Hepatic stellate cell (primary cell): ENCODE measurements around the gene TMC2.

ENCODE experiments used
- DNase-seq: peaks from one replicate; pipeline ENCODE4 v3.0.0; 2011; ENCODE audit warnings: low spot score

TMC2 gene

DNA sequence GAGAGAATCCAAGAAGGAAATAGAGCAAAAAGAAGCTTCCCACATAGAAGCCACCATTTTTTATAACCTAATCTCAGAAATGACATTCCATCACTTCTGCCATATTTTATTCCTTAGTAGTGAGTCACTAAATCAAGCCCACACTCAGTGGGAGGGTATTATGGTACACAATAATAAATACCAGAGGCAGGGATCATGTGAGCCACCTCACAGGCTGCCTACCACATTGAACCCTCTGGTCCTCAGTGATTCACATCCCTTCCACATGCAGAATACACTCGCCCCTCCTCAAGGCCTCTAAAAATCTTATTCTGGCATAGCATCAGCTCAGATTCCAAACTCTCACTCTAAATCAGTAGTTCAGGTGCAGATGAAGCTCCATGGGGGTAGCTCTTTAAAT lies 49.4 kb downstream of the TMC2 start:
- DNase-seq: peak; percentile 35

DNA sequence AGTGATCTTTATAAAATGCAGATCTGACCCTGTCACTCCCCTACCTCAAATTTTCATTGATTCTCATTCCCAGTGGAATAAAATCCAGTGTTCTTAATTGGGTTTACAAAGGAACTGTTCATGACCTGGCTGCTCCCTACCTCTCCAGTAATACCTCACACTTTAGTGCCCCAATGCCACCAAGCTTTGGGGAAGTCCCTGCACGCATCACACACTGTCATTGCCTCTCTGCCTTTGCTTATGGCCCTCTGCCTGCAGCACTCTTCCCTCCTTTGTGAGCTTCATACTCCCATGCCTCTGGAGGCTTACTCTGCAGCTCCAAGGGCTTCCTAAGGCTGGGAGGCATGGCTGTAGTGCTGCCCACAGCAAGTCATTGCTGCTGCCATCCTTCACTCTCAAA lies 57.4 kb downstream of the TMC2 start:
- no peak for DNase-seq

DNA sequence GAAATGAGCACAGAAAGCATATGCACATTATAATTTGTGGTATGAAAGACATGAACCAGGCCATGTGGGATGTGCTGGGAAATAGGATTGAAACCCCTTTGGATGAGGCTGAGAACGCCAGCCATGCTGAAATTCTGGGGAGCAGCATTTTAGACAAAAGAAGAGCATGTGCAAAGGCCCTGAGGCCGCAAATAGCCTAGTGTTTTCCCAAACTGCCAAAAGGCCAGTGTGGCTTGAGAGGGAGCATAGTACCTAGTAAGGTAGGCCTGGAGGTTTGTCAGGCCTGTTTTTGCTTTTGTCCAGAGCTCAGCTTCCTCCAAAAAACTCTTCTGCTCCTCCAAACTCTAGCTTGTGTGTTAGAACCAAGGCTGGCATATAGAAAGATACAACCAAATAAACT lies 58.7 kb downstream of the TMC2 start:
- no peak for DNase-seq

DNA sequence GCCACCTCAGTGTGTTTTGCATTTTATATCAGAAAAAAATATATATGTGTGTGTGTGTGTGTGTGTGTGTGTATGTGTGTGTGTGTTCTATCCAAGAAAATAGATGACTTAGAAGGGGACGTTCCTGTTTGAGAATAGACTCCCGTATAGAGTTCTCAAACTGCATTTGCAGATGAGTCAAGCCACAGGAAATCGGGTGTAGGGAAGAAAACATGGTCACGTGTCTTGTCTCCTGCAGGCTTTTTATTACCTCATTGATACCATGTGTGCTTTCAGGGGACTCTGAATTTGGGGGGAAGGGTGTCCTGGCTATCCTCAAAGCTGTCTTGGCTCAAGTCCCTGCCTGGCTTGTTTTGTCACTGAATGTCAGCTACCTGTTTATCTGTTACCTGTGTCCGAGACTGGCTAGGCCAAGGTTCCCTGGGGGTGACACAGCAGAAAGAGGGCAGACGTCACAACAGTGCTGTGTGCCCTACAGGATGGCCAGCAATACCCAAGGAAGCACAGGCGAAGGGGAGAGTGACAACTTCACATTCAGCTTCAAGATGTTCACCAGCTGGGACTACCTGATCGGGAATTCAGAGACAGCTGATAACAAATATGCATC lies 60.4 kb downstream of the TMC2 start:
- DNase-seq: no peak

DNA sequence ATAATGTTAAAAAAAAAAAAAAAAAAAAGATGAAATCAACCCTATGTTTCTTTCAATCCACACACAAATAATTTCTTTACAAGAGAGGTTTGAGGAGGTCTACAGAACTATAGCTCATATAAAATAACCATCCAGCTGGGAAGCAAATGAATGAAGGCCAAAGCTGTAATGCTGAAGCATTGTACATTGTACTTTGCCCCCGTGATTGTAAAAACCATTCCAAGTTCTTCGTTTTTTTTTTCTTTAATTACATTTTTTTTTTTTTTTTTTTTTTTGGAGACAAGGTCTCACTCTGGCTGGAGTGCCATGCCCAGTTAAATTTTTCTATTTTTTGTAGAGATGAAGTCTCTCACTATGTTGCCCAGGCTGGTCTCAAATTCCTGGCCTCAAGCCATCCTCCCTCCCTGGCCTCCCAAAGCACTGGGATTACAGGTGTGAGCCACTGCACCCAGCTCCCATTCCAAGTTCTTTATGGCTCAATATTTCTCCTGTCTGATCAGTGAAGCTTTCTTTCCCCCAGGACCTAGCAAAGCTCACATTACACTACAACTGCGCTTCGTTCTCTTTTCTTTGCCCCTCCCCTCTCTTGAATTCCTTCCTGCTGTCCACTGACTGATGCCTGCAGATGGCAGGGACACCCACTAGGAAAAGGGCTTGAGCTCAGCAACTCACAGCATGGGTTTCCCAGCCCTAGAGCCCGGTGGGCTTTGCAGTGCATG lies 63.1 kb downstream of the TMC2 start:
- no peak for DNase-seq

DNA sequence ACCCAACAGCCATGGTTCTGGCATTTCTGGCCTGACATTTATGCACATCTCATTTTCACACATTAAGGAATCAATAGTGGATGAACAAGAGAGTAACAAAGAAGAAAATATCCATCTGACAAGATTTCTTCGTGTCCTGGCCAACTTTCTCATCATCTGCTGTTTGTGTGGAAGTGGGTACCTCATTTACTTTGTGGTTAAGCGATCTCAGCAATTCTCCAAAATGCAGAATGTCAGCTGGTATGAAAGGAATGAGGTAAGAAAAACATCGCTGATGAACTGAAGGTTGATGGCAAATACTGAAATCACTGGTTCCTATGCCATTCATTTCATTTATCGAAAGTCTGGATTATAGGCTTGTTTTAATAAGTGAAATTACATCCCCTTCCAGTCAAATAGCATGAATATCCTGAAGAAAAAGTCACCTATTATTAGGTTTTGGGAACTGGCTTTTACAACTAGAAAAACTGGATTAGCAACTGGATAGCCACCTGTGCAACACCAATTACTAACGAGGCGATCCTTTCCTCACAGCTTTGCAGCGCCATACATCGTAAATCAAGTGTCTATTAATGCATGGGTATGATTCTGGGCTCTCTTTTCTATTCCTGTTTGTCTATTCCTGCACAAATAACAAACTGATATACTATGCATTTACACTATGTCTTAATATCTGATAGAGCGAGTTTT lies 65.8 kb downstream of the TMC2 start:
- DNase-seq: no peak

DNA sequence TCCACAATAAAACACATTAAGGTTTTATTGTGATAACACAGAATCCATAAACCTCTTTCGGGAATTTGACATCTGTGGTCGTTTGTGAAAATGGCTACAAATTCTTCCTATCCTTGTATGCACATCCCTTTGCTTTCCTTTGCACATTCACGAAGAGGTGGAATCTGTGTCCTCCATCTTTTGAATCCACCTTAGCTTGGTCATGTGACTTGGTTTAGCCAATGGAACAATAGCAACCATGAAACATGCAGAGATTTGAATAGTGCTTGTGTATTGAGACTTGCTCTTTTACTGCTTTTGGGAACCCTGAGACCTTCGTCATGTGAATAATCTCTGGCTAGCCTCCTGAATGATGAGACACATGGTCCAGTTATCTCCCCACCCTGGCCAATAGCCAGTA lies 66.4 kb downstream of the TMC2 start:
- DNase-seq: no peak

DNA sequence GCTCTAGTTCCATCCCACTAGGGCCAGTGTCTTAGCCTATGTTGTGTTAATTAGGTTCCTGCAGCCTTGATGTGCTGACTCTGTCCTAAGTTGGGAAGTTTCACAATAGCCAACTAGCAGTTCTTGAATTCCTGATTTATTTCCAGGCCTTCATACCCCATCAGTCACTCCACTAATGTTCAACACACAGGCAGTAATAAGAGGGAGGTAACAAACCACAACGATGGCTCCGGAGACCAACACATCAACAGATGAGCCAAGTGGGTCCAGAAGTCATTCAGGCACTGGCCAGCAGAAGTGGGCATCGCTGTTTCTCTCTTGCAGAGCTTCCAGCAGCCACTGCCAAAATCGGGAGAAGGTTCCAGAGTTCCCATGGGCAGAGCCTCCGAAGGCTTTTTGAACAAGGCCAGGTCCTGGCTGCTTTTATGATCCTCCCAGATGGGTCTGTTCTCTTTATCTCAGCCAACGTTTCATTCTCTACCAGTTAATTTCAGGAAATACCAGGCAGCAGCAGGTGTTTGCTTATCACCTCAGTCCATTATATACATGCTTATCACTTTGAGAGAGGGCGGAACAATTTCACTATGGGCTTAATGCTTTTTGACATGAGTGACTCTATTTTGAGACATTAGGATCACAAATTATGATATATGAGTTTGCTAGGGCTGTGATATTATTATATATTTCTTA lies 67.6 kb downstream of the TMC2 start:
- DNase-seq: no peak

DNA sequence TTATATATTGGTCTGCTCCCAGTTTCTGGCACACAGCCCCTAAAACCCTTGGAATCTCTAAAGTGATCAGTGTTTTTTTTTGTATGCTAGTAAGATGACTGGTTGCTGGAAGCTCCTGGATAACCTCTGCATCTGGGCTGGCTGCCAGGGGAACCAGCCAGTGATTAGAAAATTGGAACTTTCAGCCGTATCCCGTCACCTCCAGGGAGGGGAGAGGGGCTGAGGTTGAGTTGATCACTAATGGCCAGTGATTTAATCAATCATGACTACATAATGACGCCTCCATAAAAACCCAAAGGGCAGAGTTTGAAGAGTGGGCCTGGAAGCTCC lies 68.1 kb downstream of the TMC2 start:
- no peak for DNase-seq

DNA sequence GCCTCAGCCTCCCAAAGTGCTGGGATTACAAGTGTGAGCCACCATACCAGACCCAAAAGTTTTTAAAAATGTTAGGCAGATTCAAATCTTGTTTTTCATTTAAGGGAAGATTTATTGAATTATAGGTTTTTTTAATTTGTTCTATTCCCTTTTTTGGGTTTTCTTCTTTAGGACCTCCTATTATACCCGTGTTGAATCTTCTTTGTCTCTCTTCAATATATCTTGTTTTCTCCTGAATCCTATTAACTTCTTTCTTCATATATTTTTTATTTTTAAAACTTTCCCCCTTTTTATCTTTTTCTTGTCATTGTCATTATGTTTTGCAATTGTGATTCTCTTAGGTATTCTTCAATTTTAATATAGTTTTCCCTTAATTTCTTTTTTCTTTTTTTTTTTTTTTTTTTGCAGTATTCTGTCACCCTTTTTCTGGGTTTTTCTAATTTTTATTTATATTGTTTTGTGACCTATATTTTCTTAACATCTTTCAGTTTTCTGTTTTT lies 70.2 kb downstream of the TMC2 start:
- DNase-seq: no peak

DNA sequence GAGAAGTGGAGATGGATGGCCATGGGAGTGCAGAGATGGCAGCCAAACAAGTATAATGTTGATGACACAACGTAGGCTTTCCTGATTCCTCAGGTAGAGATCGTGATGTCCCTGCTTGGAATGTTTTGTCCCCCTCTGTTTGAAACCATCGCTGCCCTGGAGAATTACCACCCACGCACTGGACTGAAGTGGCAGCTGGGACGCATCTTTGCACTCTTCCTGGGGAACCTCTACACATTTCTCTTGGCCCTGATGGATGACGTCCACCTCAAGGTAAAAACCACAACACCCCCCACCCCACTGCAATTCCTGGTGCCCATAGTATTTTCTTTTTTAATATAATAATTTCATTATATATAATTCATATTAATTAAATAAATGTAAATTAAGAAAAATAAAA lies 74.0 kb downstream of the TMC2 start:
- no peak for DNase-seq

DNA sequence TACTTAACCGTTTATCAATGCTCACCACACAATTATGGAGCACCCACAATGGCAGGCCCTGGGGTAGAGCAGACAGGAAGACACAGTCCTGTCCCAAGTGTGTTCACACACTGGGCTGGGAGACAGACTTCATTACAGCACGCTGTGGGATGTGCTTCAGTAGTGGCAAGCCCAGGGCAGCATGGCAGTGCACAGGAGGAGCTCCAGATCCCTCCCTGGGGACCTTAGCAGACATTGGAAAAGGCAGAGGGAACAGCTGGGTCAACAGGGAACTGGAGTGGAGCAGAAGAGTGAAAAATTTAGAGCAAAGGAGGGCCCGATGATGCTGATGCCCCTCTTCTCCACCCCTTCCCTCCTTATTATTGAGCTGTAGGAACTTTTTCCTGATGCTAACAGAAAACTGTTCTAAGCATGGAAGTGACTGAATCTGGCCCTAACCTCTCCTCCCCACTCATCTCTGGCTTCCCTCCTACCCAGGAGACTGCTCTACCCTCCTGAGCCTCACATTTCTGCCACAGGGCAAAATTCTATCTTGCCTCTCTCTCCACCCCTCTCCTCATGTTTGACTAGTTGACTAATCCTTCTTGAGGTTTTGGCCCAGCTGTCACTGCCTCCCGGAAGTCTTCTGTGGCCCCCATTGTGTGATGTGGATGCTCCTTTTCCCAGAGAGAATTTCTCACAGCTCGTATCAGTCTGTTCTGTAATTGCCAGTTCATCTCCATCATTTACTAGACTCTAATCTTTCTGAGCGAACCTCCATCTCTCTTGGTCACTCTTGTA lies 74.8 kb downstream of the TMC2 start:
- DNase-seq: no peak

DNA sequence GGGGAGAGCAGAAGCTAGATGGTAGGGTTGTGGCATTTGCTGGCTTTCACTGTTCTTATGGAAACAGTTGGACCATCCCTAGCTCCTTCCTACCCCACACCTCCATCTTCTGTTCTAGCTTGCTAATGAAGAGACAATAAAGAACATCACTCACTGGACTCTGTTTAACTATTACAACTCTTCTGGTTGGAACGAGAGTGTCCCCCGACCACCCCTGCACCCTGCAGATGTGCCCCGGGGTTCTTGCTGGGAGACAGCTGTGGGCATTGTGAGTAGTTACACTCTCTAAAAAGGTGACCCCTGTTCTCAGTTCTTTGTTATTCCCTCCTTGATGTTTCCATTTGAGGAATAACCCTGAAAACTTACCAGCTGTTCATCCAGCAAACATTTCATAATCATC lies 75.7 kb downstream of the TMC2 start:
- DNase-seq: no peak

DNA sequence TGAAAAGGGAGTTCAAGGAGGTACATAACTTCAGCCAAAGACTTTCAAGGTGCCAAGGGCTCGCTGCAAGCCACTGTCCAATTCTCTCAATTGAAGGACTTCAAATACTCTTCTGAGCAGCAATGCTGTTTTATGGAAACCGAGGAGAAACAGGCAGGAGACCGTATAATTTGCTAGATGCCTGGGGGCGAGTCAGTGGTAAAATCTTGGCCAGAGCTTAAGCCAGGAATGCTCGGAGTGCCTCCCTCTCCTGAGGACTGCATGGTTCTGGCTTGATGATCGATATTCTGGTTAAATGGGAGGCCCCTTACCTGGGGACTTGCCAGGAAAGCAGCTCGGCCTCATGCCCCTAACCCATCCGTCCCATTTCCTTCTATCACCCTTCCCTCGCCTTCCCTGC lies 80.3 kb downstream of the TMC2 start:
- DNase-seq: no peak

DNA sequence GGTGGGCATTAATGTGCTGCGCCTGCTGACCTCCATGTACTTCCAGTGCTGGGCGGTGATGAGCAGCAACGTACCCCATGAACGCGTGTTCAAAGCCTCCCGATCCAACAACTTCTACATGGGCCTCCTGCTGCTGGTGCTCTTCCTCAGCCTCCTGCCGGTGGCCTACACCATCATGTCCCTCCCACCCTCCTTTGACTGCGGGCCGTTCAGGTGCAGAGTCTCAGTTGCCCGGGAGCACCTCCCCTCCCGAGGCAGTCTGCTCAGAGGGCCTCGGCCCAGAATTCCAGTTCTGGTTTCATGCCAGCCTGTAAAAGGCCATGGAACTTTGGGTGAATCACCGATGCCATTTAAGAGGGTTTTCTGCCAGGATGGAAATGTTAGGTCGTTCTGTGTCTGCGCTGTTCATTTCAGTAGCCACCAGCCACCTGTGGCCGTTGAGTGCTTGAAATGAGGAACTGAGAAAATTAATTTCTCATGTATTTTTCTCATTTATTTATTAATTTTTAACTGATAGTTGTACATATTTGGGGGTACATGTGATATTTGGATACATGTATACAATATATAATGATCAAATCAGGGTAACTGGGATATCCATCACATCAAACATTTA lies 80.8 kb downstream of the TMC2 start:
- no peak for DNase-seq

DNA sequence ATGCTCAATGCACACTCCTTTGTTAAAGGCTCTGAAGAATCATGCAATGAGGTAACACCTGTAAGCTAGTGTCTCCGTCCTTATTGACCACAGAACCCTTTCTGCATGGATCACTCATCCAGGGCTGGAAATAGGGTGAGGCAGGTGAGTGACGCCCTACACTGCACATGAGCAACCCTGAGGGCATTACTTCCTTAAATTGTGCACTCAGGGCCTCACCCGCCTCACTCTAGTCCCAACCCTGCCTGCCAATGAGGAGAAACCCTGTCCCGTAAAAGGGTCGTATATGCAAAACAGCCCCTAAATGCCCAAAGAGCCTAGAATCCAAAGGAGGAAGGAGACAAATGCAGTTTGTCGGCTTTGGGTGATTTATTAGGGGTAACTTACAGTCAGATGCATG lies 82.4 kb downstream of the TMC2 start:
- no peak for DNase-seq

DNA sequence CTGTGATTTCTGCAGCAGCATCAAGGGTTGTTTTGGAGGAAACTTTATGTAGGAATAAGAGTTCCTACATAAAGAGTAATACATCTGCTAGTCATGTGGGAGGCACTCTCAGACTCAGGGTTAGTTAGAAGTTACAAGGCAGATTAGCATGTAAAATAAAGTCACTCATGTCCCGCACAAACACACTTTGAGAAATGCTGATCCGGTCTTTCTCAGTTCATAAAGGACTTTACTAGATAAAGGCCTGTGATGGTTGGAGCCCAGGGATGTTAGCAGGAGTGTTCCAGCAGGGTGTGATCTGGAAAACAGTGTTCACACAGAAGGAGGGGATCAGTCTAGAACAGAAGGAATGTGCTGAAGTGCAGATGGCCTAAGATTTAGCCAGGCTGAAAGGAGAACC lies 83.0 kb downstream of the TMC2 start:
- DNase-seq: no peak

DNA sequence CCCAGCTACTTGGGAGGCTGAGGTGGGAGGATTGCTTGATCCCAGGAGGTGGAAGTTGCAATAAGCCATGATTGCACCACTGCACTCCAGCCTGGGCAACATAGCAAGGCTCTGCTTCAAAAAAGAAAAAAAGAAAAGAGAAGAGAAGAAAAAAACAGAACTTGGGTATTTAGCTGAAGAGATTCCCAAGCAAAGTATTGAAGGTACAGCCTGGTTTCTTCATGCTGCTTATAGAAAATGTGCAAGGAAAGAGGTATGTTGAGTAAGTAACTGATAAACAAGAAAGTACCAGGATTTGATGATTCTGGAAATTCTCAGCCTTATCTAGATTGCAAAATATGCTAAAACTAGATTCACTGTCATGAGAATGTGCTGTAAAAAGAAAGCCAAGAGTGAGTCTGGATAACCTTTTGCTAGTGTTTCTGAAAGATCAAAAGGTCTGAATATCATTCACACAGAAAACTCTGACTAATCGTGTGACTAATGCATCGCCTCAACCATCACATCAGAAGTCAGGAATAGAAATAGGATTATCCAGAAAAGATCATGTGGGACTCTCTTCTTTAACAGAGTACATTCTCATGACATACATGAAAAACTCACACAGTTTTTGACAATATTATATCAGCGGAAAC lies 83.7 kb downstream of the TMC2 start:
- DNase-seq: no peak

DNA sequence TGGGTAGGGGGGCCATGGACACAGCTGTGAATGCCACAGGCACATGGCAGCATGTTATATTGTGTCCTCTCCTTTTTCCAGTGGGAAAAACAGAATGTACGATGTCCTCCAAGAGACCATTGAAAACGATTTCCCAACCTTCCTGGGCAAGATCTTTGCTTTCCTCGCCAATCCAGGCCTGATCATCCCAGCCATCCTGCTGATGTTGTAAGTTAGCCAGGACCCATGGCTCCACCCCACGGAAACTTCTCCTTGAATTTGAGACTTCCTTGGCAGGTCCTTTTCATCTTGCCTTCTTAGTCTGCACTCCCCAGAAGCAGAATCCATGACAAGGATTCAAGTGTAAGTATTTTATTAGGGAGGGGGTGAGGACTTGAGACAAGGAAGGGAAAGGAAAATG lies 87.8 kb downstream of the TMC2 start:
- no peak for DNase-seq

DNA sequence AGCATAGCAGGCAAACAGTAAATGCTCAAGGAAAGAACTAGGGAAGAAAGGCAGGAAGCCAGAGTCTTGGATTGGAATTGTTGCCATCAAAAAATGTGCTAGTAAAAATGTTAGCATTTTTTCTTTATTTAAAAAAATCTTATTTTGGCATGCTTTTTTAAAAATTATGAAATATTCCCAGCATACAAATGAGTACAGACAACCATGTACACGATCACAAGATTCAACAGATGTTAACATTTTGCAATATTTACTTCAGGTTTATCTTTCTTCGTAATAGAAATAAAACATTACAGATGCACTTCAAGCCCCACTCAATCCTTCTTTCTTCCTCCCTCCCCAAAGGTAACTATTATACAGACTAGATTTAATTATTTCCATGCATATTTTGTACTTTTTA lies 88.7 kb downstream of the TMC2 start:
- no peak for DNase-seq

DNA sequence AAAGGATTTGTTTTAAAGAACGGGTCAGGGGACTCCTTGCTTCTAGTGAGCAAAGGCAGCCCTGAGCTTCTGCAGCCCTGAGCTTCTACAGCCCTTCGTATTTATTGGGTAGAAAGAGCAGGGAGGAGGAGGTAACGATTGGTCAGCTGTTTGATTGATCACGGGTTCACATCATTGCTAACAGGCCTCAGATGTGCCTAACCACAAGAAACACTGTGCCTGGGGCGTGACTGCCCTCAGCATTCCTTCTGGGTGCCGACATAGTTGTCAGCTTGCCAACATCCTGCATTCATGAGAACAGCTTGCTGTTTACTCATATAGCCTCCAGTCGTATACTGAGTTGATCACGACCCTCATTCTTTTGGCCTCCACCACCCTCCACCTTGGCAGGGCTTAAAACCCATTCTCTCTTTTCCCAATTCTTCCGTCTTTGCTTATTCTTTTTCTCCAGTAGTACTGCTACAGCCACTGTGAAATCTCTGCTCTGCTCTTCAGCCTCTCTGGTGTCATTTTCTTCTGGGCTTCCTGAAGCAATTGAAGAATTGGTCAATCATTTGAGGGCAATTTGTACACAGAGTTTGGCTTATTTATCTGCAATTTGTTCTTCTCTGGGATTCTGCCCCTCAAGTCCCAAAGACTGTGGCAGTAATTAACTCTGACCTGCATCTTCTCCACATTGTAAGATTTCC lies 90.6 kb downstream of the TMC2 start:
- no peak for DNase-seq
